Kidney (tissue), 14 donors: ENCODE measurements around the gene TEAD1. TPM values are rescaled to one million over a fixed set of nuclear protein-coding genes. Genes with fewer than 3 reads are reported as not detected.

Experiments
- DNase-seq, 5 donors: peaks; one replicate each; pipeline ENCODE4 v3.0.0-alpha.2; 2013 to 2020
- FAIRE-seq: peaks from 2 replicates; lab custom pipeline; 2012; peaks lifted over from hg19 to GRCh38; lab: Jason Lieb, UNC
- H3K27ac ChIP-seq, 2 donors: one replicate each; pipeline ENCODE4 v1.7.0; 2013; ENCODE audit warnings: low read depth in 2 of 2, low read length in 2 of 2, inconsistent platforms in 1 of 2
- H3K27me3 ChIP-seq: one replicate; pipeline ENCODE4 v1.7.1; 2013; ENCODE audit warnings: low read length, inconsistent platforms; ENCODE audit not compliant: control insufficient read depth, insufficient read depth
- H3K36me3 ChIP-seq, 3 donors: one replicate each; pipeline versions ENCODE4 v1.7.0 to v1.7.1; 2013; ENCODE audit warnings: low read length in 3 of 3, control low read depth in 1 of 3, inconsistent platforms in 1 of 3; ENCODE audit not compliant: insufficient read depth in 3 of 3, control insufficient read depth in 2 of 3
- H3K4me1 ChIP-seq, 3 donors: one replicate each; pipeline versions ENCODE4 v1.7.0 to v1.7.1; 2013; ENCODE audit warnings: low read length in 3 of 3, inconsistent platforms in 1 of 3, low read depth in 1 of 3; ENCODE audit not compliant: control insufficient read depth in 2 of 3, insufficient read depth in 2 of 3
- H3K4me3 ChIP-seq, 3 donors: one replicate each; pipeline versions ENCODE4 v1.7.0 to v1.8.1; 2013; ENCODE audit warnings: low read length in 3 of 3, control low read depth in 1 of 3, inconsistent platforms in 1 of 3
- H3K9ac ChIP-seq, 3 donors: one replicate each; pipeline versions ENCODE4 v1.7.0 to v1.7.1; 2013; ENCODE audit warnings: low read length in 3 of 3, control low read depth in 1 of 3, inconsistent platforms in 1 of 3
- H3K9me3 ChIP-seq, 3 donors: one replicate each; pipeline versions ENCODE4 v1.7.0 to v1.7.1; 2013; ENCODE audit warnings: low read length in 3 of 3, control low read depth in 1 of 3, inconsistent platforms in 1 of 3; ENCODE audit not compliant: control insufficient read depth in 2 of 3, insufficient read depth in 1 of 3
- CTCF ChIP-seq: IDR thresholded peaks from 3 replicates; pipeline ENCODE4 v1.5.1; 2012; ENCODE audit warnings: mild to moderate bottlenecking, moderate library complexity, borderline replicate concordance; ENCODE audit not compliant: insufficient read depth; ENCODE audit errors: extremely low read depth
- intact Hi-C: fragments of 100-400 bp; cut with DNase I; formaldehyde crosslinking; loops from one replicate; pipeline ENCODE4 v1.11.1; 2022
- polyA plus RNA-seq: library from polyadenylated mRNA; stranded (reverse); fragments of 350-450 nt; fragmentation: Illumina TruSeq; extraction: RNeasy Lipid Tissue Mini Kit (QIAGEN cat#74804); gene quantifications from one replicate; pipeline ENCODE4 v1.2.3, GENCODE V29; 2014; ENCODE audit warnings: low read depth, low replicate concordance; ENCODE audit not compliant: insufficient read depth
- total RNA-seq: library from RNA; stranded (reverse); fragmentation: NEBNext Ultra II Directional; extraction: Animal tissue kit (Norgen Biotek cat#: 25700); gene quantifications from one replicate; pipeline ENCODE4 v1.2.1, GENCODE V29; 2021
- donor health status: control.
- donor health status: control.
- donor health status: control.
- donor health status: control.
- donor health status: control.
- donor health status: DM: yes; HTN: yes; CAD: no.
- donor health status: Normal renal cell carcinoma (clear cell type).

TEAD1 gene
- total and polyA plus RNA-seq, 2 donors from 2014 or later, result 7.6 to 77.2 TPM

- H3K27ac ChIP-seq, result no peak overlapping the region
- H3K4me3 ChIP-seq, result no peak overlapping the region
- DNase-seq (peak in 2 of 5 donors; percentile 62 to 77), FAIRE-seq (no peak)
- H3K27me3 ChIP-seq, result no peaks in the 10 kb centered on the region
- no peaks in the 10 kb centered on the region for H3K9me3 ChIP-seq
- intact Hi-C loops, result no loop called here
- H3K4me1 ChIP-seq, result peaks cover 0 to 21% (median 15%) of the 10 kb centered on the region in 3 donors
- TF ChIP-seq CTCF, result no peak
- no peaks in the 10 kb centered on the region for H3K36me3 ChIP-seq
- no peak overlapping the region for H3K9ac ChIP-seq
Observed at GRCh38 chr11:12706545-12707499, 32.6 kb downstream of the TEAD1 start.

DNA sequence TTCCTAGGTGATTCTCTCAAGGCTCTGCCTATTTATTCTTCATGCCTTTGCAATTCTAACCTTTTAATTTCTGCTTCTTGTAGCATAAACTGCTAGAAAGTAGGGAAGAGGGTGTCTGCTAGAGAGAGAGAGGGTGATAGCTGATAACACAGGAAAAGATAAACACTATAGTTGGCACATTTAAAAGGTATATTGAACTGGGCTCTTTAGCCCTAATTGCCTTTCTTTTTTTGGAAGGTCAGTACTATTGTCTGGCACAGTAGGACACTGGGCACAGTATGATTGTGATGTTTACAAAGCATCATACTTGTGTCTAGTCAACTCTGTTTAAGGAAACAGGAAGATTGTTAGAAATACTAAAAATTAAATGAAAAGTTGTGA, 33.3 kb downstream of the TEAD1 start:
- no peak overlapping the region for H3K4me3 ChIP-seq

GRCh38 chr11:12711496-12711895, 37.3 kb downstream of the TEAD1 start:
- no peak overlapping the region for H3K9ac ChIP-seq
- no peaks in the 10 kb centered on the region for H3K27me3 ChIP-seq
- no peak overlapping the region for H3K27ac ChIP-seq
- TF ChIP-seq CTCF, result no peak
- intact Hi-C loops, result no loop called here
- H3K4me1 ChIP-seq, result peaks cover 0 to 21% (median 18%) of the 10 kb centered on the region in 3 donors
- H3K4me3 ChIP-seq, result no peak overlapping the region
- DNase-seq (no peak), FAIRE-seq (no peak)
- no peaks in the 10 kb centered on the region for H3K36me3 ChIP-seq
- H3K9me3 ChIP-seq, result no peaks in the 10 kb centered on the region

More for the DNA sequence above, 33.3 kb downstream of the TEAD1 start:
- Histone ChIP-seq H3K27ac (no peak overlapping the region), H3K4me1 (peaks cover 0 to 17% (median 15%) of the 10 kb centered on the region in 3 donors), H3K9me3 (no peaks in the 10 kb centered on the region), H3K36me3 (no peaks in the 10 kb centered on the region), H3K27me3 (no peaks in the 10 kb centered on the region), H3K9ac (no peak overlapping the region)
- FAIRE-seq (no peak), DNase-seq (no peak)
- TF ChIP-seq CTCF, result no peak
- intact Hi-C loops, result no loop called here
